HepG2 (cell line): ENCODE data around the gene SALL4. TPM values are rescaled to one million over a fixed set of nuclear protein-coding genes. Genes with fewer than 3 reads are reported as not detected.
A peak's percentile ranks its signal among the peaks of the same experiment; 100 is the strongest.

Source experiments
- ATF5 ChIP-seq: sonication (generic); formaldehyde crosslinking; IDR thresholded peaks from 2 replicates; pipeline ENCODE4 v1.4.0; 2020; ENCODE audit warnings: mild to moderate bottlenecking, low read depth, missing genetic modification reagents
- ELK4 ChIP-seq: sonication (generic); formaldehyde crosslinking; IDR thresholded peaks from 2 replicates; pipeline ENCODE4 v1.9.0; 2021; ENCODE audit warnings: missing genetic modification reagents, borderline replicate concordance
- FOXC1 ChIP-seq: sonication (generic); formaldehyde crosslinking; IDR thresholded peaks from 2 replicates; pipeline ENCODE4 v1.8.0; 2022; ENCODE audit warnings: mild to moderate bottlenecking, missing genetic modification reagents, borderline replicate concordance
- HOXA3 ChIP-seq: sonication (generic); formaldehyde crosslinking; IDR thresholded peaks from 2 replicates; pipeline ENCODE4 v1.5.0; 2020; ENCODE audit warnings: missing genetic modification reagents
- IKZF4 ChIP-seq: sonication (generic); formaldehyde crosslinking; IDR thresholded peaks from 2 replicates; pipeline ENCODE4 v1.5.1; 2020; ENCODE audit warnings: borderline replicate concordance, mild to moderate bottlenecking, low read depth, missing genetic modification reagents; ENCODE audit errors: not compliant biosample characterization
- ISL2 ChIP-seq: sonication (generic); formaldehyde crosslinking; IDR thresholded peaks from 2 replicates; pipeline ENCODE4 v1.5.0; 2020; ENCODE audit warnings: missing genetic modification reagents
- MBNL3 ChIP-seq: fragments of 250-450 bp; sonication (Bioruptor Pico); conservative IDR thresholded peaks from 2 replicates; pipeline ENCODE4 v1.8.0; 2022; ENCODE audit warnings: mild to moderate bottlenecking, inconsistent platforms
- MTF2 ChIP-seq: sonication (generic); formaldehyde crosslinking; IDR thresholded peaks from 2 replicates; pipeline ENCODE4 v1.5.0; 2020; ENCODE audit warnings: missing genetic modification reagents, borderline replicate concordance
- PITX1 ChIP-seq: sonication (generic); formaldehyde crosslinking; IDR thresholded peaks from 2 replicates; pipeline ENCODE4 v1.5.1; 2020; ENCODE audit warnings: mild to moderate bottlenecking, missing genetic modification reagents
- TCF7 ChIP-seq: sonication (generic); IDR thresholded peaks from 2 replicates; pipeline ENCODE4 v1.6.1; 2016; ENCODE audit warnings: antibody characterized with exemption, low read depth
- THAP8 ChIP-seq: sonication (generic); formaldehyde crosslinking; IDR thresholded peaks from 2 replicates; pipeline ENCODE4 v1.5.1; 2020; ENCODE audit warnings: missing genetic modification reagents, mild to moderate bottlenecking, borderline replicate concordance
- TSC22D2 ChIP-seq: sonication (generic); formaldehyde crosslinking; IDR thresholded peaks from 2 replicates; pipeline ENCODE4 v1.5.1; 2020; ENCODE audit warnings: missing genetic modification reagents, mild to moderate bottlenecking, borderline replicate concordance
- UBTF ChIP-seq: sonication (generic); formaldehyde crosslinking; IDR thresholded peaks from 2 replicates; pipeline ENCODE4 v1.4.0; 2020; ENCODE audit warnings: mild to moderate bottlenecking, missing genetic modification reagents
- ZMYM4 ChIP-seq: sonication (generic); formaldehyde crosslinking; IDR thresholded peaks from 2 replicates; pipeline ENCODE4 v1.8.1; 2023; ENCODE audit warnings: mild to moderate bottlenecking, missing genetic modification reagents
- ZNF296 ChIP-seq: sonication (generic); formaldehyde crosslinking; conservative IDR thresholded peaks from 2 replicates; pipeline ENCODE4 v1.5.0; 2020; ENCODE audit warnings: mild to moderate bottlenecking, missing genetic modification reagents
- ZNF441 ChIP-seq: sonication (generic); formaldehyde crosslinking; IDR thresholded peaks from 2 replicates; pipeline ENCODE4 v1.7.0; 2021; ENCODE audit warnings: missing genetic modification reagents, borderline replicate concordance
- ZNF549 ChIP-seq: sonication (generic); formaldehyde crosslinking; IDR thresholded peaks from 2 replicates; pipeline ENCODE4 v1.5.0; 2020; ENCODE audit warnings: missing genetic modification reagents
- ZNF563 ChIP-seq: sonication (generic); formaldehyde crosslinking; IDR thresholded peaks from 2 replicates; pipeline ENCODE4 v1.8.0; 2022; ENCODE audit warnings: mild to moderate bottlenecking, moderate library complexity, missing genetic modification reagents
- ZNF614 ChIP-seq: IDR thresholded peaks from 2 replicates; pipeline ENCODE4 v1.6.1; 2018; ENCODE audit warnings: missing biosample characterization, missing genetic modification reagents, inconsistent platforms, borderline replicate concordance
- ZNF644 ChIP-seq: IDR thresholded peaks from 2 replicates; pipeline ENCODE4 v1.6.1; 2016; ENCODE audit warnings: low read depth
- ZSCAN12 ChIP-seq: sonication (generic); formaldehyde crosslinking; IDR thresholded peaks from 2 replicates; pipeline ENCODE4 v1.9.0; 2021; ENCODE audit warnings: mild to moderate bottlenecking, missing genetic modification reagents
- ZSCAN29 ChIP-seq: sonication (generic); formaldehyde crosslinking; conservative IDR thresholded peaks from 2 replicates; pipeline ENCODE4 v1.4.0; 2020; ENCODE audit warnings: mild to moderate bottlenecking, missing genetic modification reagents
- ZSCAN31 ChIP-seq: sonication (generic); formaldehyde crosslinking; IDR thresholded peaks from 2 replicates; pipeline ENCODE4 v1.5.0; 2020; ENCODE audit warnings: low read depth, mild to moderate bottlenecking, missing genetic modification reagents
- polyA plus RNA-seq, 8 experiments: library from polyadenylated mRNA; depleted of rRNA in 3 of 8; stranded (reverse) in 7 of 8; unstranded in 1 of 8; fragments of >200 nt; fragmentation: Illumina TruSeq in 4 of 8; extraction: Trizol in 4 of 8; gene quantifications; 2 replicates each; pipeline versions ENCODE4 v1.2.1 to v1.2.3, GENCODE V29; 2011 to 2016; ENCODE audit warnings: low read depth in 4 of 8, missing spikeins in 1 of 8, mixed read lengths in 1 of 8; ENCODE audit not compliant: insufficient read depth in 1 of 8
- total RNA-seq, 5 experiments: library from RNA; depleted of rRNA; stranded (reverse); fragments of >200 nt; fragmentation: Illumina TruSeq; extraction: Trizol; gene quantifications; 2 replicates each; pipeline ENCODE4 v1.2.3, GENCODE V29; 2016; ENCODE audit warnings: low read depth in 1 of 5

The SALL4 gene
- total and polyA plus RNA-seq, 2 of the 13 experiments (the other 11 are each of a cell fraction or from before 2014, with no cell fraction given), result 0.33 to 1.8 TPM

- TF ChIP-seq ELK4, result no peak
- no peak for TF ChIP-seq MBNL3 (CRISPR knock-in tag)
- TF ChIP-seq ZNF296 (CRISPR knock-in tag), result no peak
- TF ChIP-seq ATF5 (CRISPR knock-in tag), result no peak
- TF ChIP-seq ZNF644, result no peak
- no peak for TF ChIP-seq FOXC1
- 0 out of 2 replicates have a peak, but pooled peaks have one; percentile 44 for TF ChIP-seq ZNF441 (CRISPR knock-in tag)
- TF ChIP-seq ZNF563, result peak; percentile 49; the same call in 1 of the 2 replicates
- TF ChIP-seq ZNF549 (CRISPR knock-in tag), result no peak
- 0 out of 2 replicates have a peak, but pooled peaks have one; percentile 74 for TF ChIP-seq ZSCAN29 (CRISPR knock-in tag)
- TF ChIP-seq UBTF, result peak; percentile 28; the same call in 1 of the 2 replicates
- peak; percentile 19; the same call in 1 of the 2 replicates for TF ChIP-seq HOXA3 (CRISPR knock-in tag)
- TF ChIP-seq ISL2, result 0 out of 2 replicates have a peak, but pooled peaks have one; percentile 20
- peak; percentile 6; the same call in 1 of the 2 replicates for TF ChIP-seq TSC22D2
- TF ChIP-seq ZMYM4 (CRISPR knock-in tag), result no peak
- no peak for TF ChIP-seq MTF2 (CRISPR knock-in tag)
- TF ChIP-seq ZNF614, result no peak
- 0 out of 2 replicates have a peak, but pooled peaks have one; percentile 10 for TF ChIP-seq PITX1 (CRISPR knock-in tag)
- no peak for TF ChIP-seq IKZF4 (CRISPR knock-in tag)
- peak; percentile 85; the same call in 1 of the 2 replicates for TF ChIP-seq ZSCAN12 (CRISPR knock-in tag)
- TF ChIP-seq ZSCAN31 (CRISPR knock-in tag), result 0 out of 2 replicates have a peak, but pooled peaks have one; percentile 33
- no peak for TF ChIP-seq TCF7
- TF ChIP-seq THAP8 (CRISPR knock-in tag), result no peak
Observed at GRCh38 chr20:51767867-51768758, 34.2 kb downstream of the SALL4 start, which contains the start of gene ATP9A (continued).
